Body of pancreas (tissue), 4 donors: Measurements from ENCODE around the gene LIPC.

Experiments
- POLR2A ChIP-seq, 3 donors: fragments of 450-650 bp; IDR thresholded peaks; one replicate each; pipeline ENCODE4 v1.6.1; 2016; ENCODE audit warnings: antibody characterized with exemption in 3 of 3, mild to moderate bottlenecking in 2 of 3
- TF ChIP-seq, protein P1 (sequence below), 7 experiments: fragments of 450-650 bp in 4 of 7; fragments of 200-600 bp in 3 of 7; sonication (generic) in 3 of 7; IDR thresholded peaks; one replicate each; pipeline ENCODE4 v1.5.1; 2016 to 2019; ENCODE audit warnings: antibody characterized with exemption in 7 of 7

DNA sequence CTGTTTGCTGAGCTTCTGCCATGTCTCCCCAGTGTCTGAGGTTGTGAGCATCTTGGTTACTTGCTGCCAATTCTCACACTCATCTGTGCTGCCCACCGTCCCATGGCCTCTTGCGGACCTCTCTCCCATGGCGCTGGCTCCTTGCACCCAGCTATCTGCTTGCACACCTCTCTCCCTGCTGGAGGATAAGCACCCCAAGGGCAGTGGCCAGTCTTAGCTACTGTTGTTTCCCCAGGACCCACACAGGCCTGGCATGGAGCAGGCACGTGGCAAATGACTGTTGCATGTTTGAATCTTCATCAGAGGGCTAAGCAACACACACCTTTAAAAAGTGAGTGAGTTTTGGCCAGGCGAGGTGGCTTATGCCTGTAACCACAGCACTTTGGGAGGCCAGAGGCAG is 14.7 kb downstream of the LIPC start:
- TF ChIP-seq POLR2A (IDR thresholded peaks at IDR 0.05): no peak
- TF ChIP-seq, protein P1, sequence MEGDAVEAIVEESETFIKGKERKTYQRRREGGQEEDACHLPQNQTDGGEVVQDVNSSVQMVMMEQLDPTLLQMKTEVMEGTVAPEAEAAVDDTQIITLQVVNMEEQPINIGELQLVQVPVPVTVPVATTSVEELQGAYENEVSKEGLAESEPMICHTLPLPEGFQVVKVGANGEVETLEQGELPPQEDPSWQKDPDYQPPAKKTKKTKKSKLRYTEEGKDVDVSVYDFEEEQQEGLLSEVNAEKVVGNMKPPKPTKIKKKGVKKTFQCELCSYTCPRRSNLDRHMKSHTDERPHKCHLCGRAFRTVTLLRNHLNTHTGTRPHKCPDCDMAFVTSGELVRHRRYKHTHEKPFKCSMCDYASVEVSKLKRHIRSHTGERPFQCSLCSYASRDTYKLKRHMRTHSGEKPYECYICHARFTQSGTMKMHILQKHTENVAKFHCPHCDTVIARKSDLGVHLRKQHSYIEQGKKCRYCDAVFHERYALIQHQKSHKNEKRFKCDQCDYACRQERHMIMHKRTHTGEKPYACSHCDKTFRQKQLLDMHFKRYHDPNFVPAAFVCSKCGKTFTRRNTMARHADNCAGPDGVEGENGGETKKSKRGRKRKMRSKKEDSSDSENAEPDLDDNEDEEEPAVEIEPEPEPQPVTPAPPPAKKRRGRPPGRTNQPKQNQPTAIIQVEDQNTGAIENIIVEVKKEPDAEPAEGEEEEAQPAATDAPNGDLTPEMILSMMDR (IDR thresholded peaks at IDR 0.05): no peak
